Ureter (tissue), 1 donor: Measurements from ENCODE around the gene PLXDC2. TPM values are rescaled to one million over a fixed set of nuclear protein-coding genes. Genes with fewer than 3 reads are reported as not detected.

Source experiments
- DNase-seq: peaks from one replicate; pipeline ENCODE4 v3.0.0-alpha.2; 2020; ENCODE audit warnings: low spot score
- total RNA-seq: library from RNA; stranded (reverse); gene quantifications from one replicate; pipeline ENCODE4 v1.2.4, GENCODE V29; 2023
- donor health status: DM: yes; HTN: yes; CAD: no.

PLXDC2 gene
- total RNA-seq, 1 donor from 2014 or later = 48.7 TPM

- DNase-seq = no peak
These were observed 121.8 kb downstream of the PLXDC2 start for GRCh38 chr10:19937989-19938388.

GRCh38 chr10:19941206-19941880, 125.1 kb downstream of the PLXDC2 start:
- DNase-seq = no peak

GRCh38 chr10:19944911-19945663, 128.9 kb downstream of the PLXDC2 start:
- DNase-seq = peak; percentile 55

- no peak for DNase-seq
These were observed 130.0 kb downstream of the PLXDC2 start for GRCh38 chr10:19946245-19946644.

- no peak for DNase-seq
These were observed 130.6 kb downstream of the PLXDC2 start for GRCh38 chr10:19946791-19947190.

- no peak for DNase-seq
These were observed 131.0 kb downstream of the PLXDC2 start for GRCh38 chr10:19947215-19947614.

GRCh38 chr10:19947656-19948055, 131.4 kb downstream of the PLXDC2 start:
- DNase-seq = no peak

- no peak for DNase-seq
These were observed 136.2 kb downstream of the PLXDC2 start for GRCh38 chr10:19952224-19953010.

- no peak for DNase-seq
These were observed 138.4 kb downstream of the PLXDC2 start for GRCh38 chr10:19954601-19955000.

GRCh38 chr10:19956516-19957032, 140.3 kb downstream of the PLXDC2 start:
- no peak for DNase-seq

- no peak for DNase-seq
These were observed 142.6 kb downstream of the PLXDC2 start for GRCh38 chr10:19958787-19959186.

GRCh38 chr10:19961076-19962053, 145.1 kb downstream of the PLXDC2 start:
- no peak for DNase-seq

GRCh38 chr10:19964625-19965024, 148.4 kb downstream of the PLXDC2 start:
- no peak for DNase-seq

GRCh38 chr10:19966751-19967150, 150.5 kb downstream of the PLXDC2 start:
- DNase-seq = no peak

- DNase-seq = no peak
These were observed 151.7 kb downstream of the PLXDC2 start for GRCh38 chr10:19967981-19968380.

GRCh38 chr10:19968745-19969144, 152.5 kb downstream of the PLXDC2 start:
- DNase-seq = no peak

- no peak for DNase-seq
These were observed 154.0 kb downstream of the PLXDC2 start for GRCh38 chr10:19970256-19970655.

- DNase-seq = no peak
These were observed 154.5 kb downstream of the PLXDC2 start for GRCh38 chr10:19970717-19971116.

- no peak for DNase-seq
These were observed 155.3 kb downstream of the PLXDC2 start for GRCh38 chr10:19971343-19972052.

GRCh38 chr10:19974138-19974537, 157.9 kb downstream of the PLXDC2 start:
- DNase-seq = no peak
